HEK293T (cell line): ENCODE measurements around the gene ZNF436.

Experiments used
- CTCF ChIA-PET: fragments of 350-600 bp; formaldehyde crosslinking; extraction: SDS; loops from one replicate; lab custom pipeline; 2021; ENCODE audit warnings: antibody characterized with exemption, inconsistent platforms; lab: Yijun Ruan, JAX
- POLR2A ChIA-PET: fragments of 350-600 bp; formaldehyde crosslinking; extraction: SDS; loops from one replicate; lab custom pipeline; 2020; ENCODE audit warnings: antibody characterized with exemption, inconsistent platforms; lab: Yijun Ruan, JAX
- DNase-seq: peaks from one replicate; pipeline ENCODE4 v3.0.0; 2012; ENCODE audit warnings: mixed read lengths; ENCODE audit errors: extremely low spot score
- ARNT ChIP-seq: fragments of 450-650 bp; IDR thresholded peaks from 2 replicates; pipeline ENCODE4 v1.6.1; 2017; ENCODE audit warnings: mild to moderate bottlenecking
- BHLHE40 ChIP-seq: fragments of 450-650 bp; IDR thresholded peaks from 2 replicates; pipeline ENCODE4 v1.6.1; 2016; ENCODE audit warnings: mild to moderate bottlenecking, moderate library complexity, borderline replicate concordance
- CTBP1 ChIP-seq: fragments of 450-650 bp; IDR thresholded peaks from 2 replicates; pipeline ENCODE4 v1.6.1; 2016; ENCODE audit warnings: borderline replicate concordance
- ELF4 ChIP-seq: fragments of 450-650 bp; IDR thresholded peaks from 2 replicates; pipeline ENCODE4 v1.6.1; 2017; ENCODE audit warnings: antibody characterized with exemption
- FOXA1 ChIP-seq: fragments of 450-650 bp; IDR thresholded peaks from 2 replicates; pipeline ENCODE4 v1.6.1; 2016; ENCODE audit warnings: mild to moderate bottlenecking
- FOXK2 ChIP-seq: fragments of 450-650 bp; IDR thresholded peaks from 2 replicates; pipeline ENCODE4 v1.6.1; 2016; ENCODE audit warnings: mild to moderate bottlenecking
- FOXM1 ChIP-seq: fragments of 450-650 bp; IDR thresholded peaks from 2 replicates; pipeline ENCODE4 v1.6.1; 2017; ENCODE audit warnings: mild to moderate bottlenecking, borderline replicate concordance
- HDGF ChIP-seq: fragments of 450-650 bp; IDR thresholded peaks from 2 replicates; pipeline ENCODE4 v1.6.1; 2017; ENCODE audit warnings: antibody characterized with exemption, borderline replicate concordance
- L3MBTL2 ChIP-seq: fragments of 450-650 bp; conservative IDR thresholded peaks from 2 replicates; pipeline ENCODE4 v1.6.1; 2016; ENCODE audit warnings: mild to moderate bottlenecking
- LEF1 ChIP-seq: fragments of 450-650 bp; IDR thresholded peaks from 2 replicates; pipeline ENCODE4 v1.6.1; 2017; ENCODE audit warnings: mild to moderate bottlenecking, borderline replicate concordance
- NFRKB ChIP-seq: fragments of 450-650 bp; IDR thresholded peaks from 2 replicates; pipeline ENCODE4 v1.6.1; 2016; ENCODE audit warnings: mild to moderate bottlenecking, moderate library complexity
- PKNOX1 ChIP-seq: fragments of 450-650 bp; IDR thresholded peaks from 2 replicates; pipeline ENCODE4 v1.6.1; 2016
- SP1 ChIP-seq: fragments of 450-650 bp; IDR thresholded peaks from 2 replicates; pipeline ENCODE4 v1.6.1; 2017
- SUZ12 ChIP-seq: fragments of 450-650 bp; IDR thresholded peaks from 2 replicates; pipeline ENCODE4 v1.6.1; 2016; ENCODE audit warnings: mild to moderate bottlenecking
- TARDBP ChIP-seq: fragments of 450-650 bp; IDR thresholded peaks from 2 replicates; pipeline ENCODE4 v1.6.1; 2016
- ZNF384 ChIP-seq: fragments of 450-650 bp; IDR thresholded peaks from 2 replicates; pipeline ENCODE4 v1.6.1; 2016

ZNF436 gene

GRCh38 chr1:23389837-23390321 lies 20.2 kb upstream of the ZNF436 start:
- ChIA-PET POLR2A (interaction anchor here (1.2 to 2.0 kb wide), 2 partner anchors 14 to 177 kb away, joined by 4 read pairs; no protein-coding TSS in a partner anchor), CTCF (interaction anchor here (0.6 to 1.3 kb wide), 2 partner anchors 14 to 50 kb away, joined by 4 read pairs; no protein-coding TSS in a partner anchor)
- TF ChIP-seq PKNOX1: no peak
- TF ChIP-seq ZNF384: no peak
- no peak for TF ChIP-seq LEF1
- no peak for TF ChIP-seq L3MBTL2
- TF ChIP-seq NFRKB: no peak
- TF ChIP-seq SP1: no peak
- no peak for TF ChIP-seq FOXA1
- TF ChIP-seq CTBP1: no peak
- no peak for TF ChIP-seq TARDBP
- TF ChIP-seq ARNT: no peak
- no peak for TF ChIP-seq FOXM1
- TF ChIP-seq HDGF: no peak
- TF ChIP-seq SUZ12: no peak
- no peak for DNase-seq

DNA sequence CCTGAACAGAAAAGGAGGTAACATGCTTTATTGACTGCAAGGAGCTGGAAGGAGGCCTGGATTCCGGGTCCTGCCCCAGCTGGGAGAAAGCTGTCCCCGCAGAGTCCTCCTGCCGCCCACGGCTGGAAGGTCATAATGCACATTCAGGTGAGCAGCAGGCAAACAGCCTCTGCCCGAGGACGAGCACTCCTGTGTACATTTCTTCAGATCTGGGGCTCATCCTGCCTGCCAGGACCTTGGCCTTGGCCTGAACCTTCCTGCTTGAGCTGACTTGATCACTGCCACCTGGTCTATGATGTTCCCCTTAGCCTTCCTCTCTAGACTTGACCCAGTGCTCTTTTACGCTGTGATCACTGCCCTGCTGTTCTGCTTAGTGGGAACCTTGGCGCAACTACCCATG lies 17.9 kb upstream of the ZNF436 start:
- CTCF ChIA-PET: no interaction called here
- no peak for TF ChIP-seq LEF1
- no peak for TF ChIP-seq SP1
- no peak for TF ChIP-seq NFRKB
- POLR2A ChIA-PET: no interaction called here
- DNase-seq: no peak

GRCh38 chr1:23385119-23385621 lies 15.5 kb upstream of the ZNF436 start:
- ChIA-PET POLR2A (no interaction called here), CTCF (interaction anchor here (1.0 kb wide), 1 partner anchor 19 kb away, joined by 5 read pairs; no protein-coding TSS in a partner anchor)
- no peak for DNase-seq
- no peak for TF ChIP-seq LEF1
- TF ChIP-seq CTBP1: no peak
- no peak for TF ChIP-seq SP1
- no peak for TF ChIP-seq FOXA1
- TF ChIP-seq SUZ12: no peak
- TF ChIP-seq ELF4: no peak
- no peak for TF ChIP-seq L3MBTL2

GRCh38 chr1:23384312-23385058 lies 14.8 kb upstream of the ZNF436 start:
- DNase-seq: no peak
- TF ChIP-seq L3MBTL2: no peak
- TF ChIP-seq NFRKB: no peak
- no peak for TF ChIP-seq SP1
- TF ChIP-seq ARNT: no peak
- no peak for TF ChIP-seq ELF4
- no peak for TF ChIP-seq TARDBP
- ChIA-PET POLR2A (no interaction called here), CTCF (interaction anchor here (1.0 kb wide), 1 partner anchor 19 kb away, joined by 5 read pairs; no protein-coding TSS in a partner anchor)

DNA sequence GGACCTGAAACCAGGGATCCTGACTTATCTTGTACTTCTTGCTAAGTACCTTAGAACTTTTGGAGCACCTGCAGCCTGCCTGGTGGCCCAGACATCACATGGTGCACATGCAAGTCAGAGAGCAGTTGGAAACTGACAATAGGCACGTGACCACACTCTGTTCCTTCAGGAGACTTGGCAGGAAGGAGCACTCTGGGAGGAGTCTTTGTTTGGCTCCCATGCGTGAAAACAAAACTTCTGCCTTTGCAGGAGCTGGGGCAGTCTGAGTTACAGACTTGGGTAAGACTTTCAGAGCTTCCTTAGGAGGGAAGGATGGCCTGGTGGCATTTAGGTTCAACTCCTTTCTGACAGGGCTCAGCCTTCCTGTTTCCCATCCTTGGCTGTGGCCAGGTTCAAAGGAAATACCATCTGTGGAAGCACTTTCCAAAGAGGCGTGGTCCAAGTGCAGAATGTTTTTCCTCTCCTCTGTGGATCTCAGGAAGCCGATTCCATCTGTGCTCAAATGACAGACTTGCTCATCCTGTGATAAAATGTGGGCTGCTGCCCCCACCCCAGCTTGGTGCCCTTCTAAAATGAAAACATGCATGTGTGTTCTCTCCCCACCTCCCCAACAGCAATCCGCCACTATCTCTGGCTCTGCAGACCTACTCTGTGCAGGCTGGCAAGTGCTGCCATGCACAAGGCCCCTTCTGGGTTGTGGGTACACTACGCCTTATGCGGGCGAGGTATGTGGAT lies 14.1 kb upstream of the ZNF436 start:
- no peak for DNase-seq
- POLR2A ChIA-PET: no interaction called here
- TF ChIP-seq ZNF384 (no peak), CTBP1 (no peak), ELF4 (no peak), HDGF (no peak), BHLHE40 (no peak), NFRKB (no peak), ARNT (no peak), FOXK2 (no peak)
- CTCF ChIA-PET: no interaction called here

DNA sequence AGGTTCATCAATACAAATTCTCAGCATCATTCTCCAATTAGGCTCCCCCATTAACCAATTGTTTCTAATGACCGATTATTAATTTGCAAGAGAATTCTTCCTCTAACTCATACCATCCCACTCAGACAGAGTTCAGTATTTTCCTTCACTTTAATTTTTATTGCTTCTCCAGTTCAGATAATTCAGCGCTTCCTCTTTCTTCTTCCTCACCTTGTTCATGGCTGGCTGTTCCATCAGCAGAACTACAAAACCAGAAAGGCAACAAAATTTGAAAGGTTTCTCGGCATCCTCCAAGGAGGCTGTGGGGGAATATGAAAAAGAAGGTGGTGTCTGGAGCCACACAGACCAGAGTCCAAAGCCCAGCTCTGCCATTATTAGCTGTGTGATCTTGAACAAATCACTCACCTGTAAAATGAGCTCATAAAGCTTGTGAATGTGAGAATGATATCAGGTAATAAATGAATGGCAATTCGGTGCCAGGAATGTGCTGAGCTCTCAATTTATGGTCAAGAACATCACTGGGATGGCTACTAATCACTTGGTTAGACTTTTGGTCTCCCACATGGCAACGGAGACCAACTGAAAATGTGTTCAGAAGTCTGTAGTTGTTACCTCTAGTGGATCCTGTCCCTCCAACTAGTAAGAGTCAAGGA lies 11.7 kb upstream of the ZNF436 start:
- POLR2A ChIA-PET: interaction anchor here (1.3 to 1.9 kb wide), 3 partner anchors 13 to 37 kb away, joined by 3 to 12 read pairs (median 3); partner anchors contain the start of genes HNRNPR and ZNF436
- TF ChIP-seq ARNT (no peak), LEF1 (no peak), CTBP1 (no peak), ZNF384 (no peak), FOXK2 (no peak), L3MBTL2 (no peak), PKNOX1 (no peak), ELF4 (no peak), SP1 (no peak), TARDBP (no peak), SUZ12 (no peak), HDGF (no peak), FOXM1 (no peak)

More for the DNA sequence above, 11.7 kb upstream of the ZNF436 start:
- CTCF ChIA-PET: interaction anchor here (0.6 kb wide), 1 partner anchor 293 kb away, joined by 10 read pairs; no protein-coding TSS in a partner anchor
- DNase-seq: no peak
